HEK293 (cell line): ENCODE measurements around the gene LZIC.

Experiments used
- CTCF ChIA-PET: fragments of 350-600 bp; formaldehyde crosslinking; extraction: SDS; loops from one replicate; lab custom pipeline; 2021; ENCODE audit warnings: antibody characterized with exemption; lab: Yijun Ruan, JAX
- POLR2A ChIA-PET: fragments of 300-600 bp; formaldehyde crosslinking; extraction: SDS; loops from one replicate; lab custom pipeline; 2020; ENCODE audit warnings: antibody characterized with exemption, inconsistent platforms; lab: Yijun Ruan, JAX
- H3K27ac ChIP-seq: fragments of 200-500 bp; sonication (Bioruptor generic); 2 replicates; pipeline ENCODE4 v1.5.1; 2014; ENCODE audit warnings: low read depth, low read length, control low read depth, inconsistent platforms; ENCODE audit errors: extremely low read depth
- H3K36me3 ChIP-seq, 2 experiments: fragments of 200-500 bp in 1 of 2; sonication (Bioruptor generic) in 1 of 2; 1 replicate in 1 of 2; 2 replicates in 1 of 2; pipeline ENCODE4 v1.5.1; 2014 to 2017; ENCODE audit warnings: inconsistent platforms in 2 of 2, low read length in 2 of 2; ENCODE audit not compliant: control insufficient read depth in 2 of 2, insufficient read depth in 1 of 2
- H3K4me1 ChIP-seq: fragments of 200-500 bp; sonication (Bioruptor generic); 2 replicates; pipeline ENCODE4 v1.5.1; 2014; ENCODE audit warnings: mild to moderate bottlenecking, low read length, inconsistent platforms; ENCODE audit not compliant: control insufficient read depth, insufficient read depth
- H3K4me3 ChIP-seq: 2 replicates; pipeline ENCODE4 v1.5.1; 2011; ENCODE audit warnings: low read depth, mild to moderate bottlenecking, control low read depth, low read length, moderate library complexity
- H3K9me3 ChIP-seq: fragments of 200-500 bp; sonication (Bioruptor generic); 2 replicates; pipeline ENCODE4 v1.5.1; 2014; ENCODE audit warnings: low read depth, low read length, inconsistent platforms; ENCODE audit not compliant: control insufficient read depth, insufficient read depth
- BCL11A ChIP-seq: fragments of 450-650 bp; formaldehyde crosslinking; IDR thresholded peaks from 2 replicates; pipeline ENCODE4 v1.5.1; 2016; ENCODE audit warnings: low read depth, missing biosample characterization, missing genetic modification characterization
- KLF1 ChIP-seq: fragments of 450-650 bp; formaldehyde crosslinking; IDR thresholded peaks from 2 replicates; pipeline ENCODE4 v1.5.1; 2016; ENCODE audit warnings: missing biosample characterization, missing genetic modification characterization
- KLF10 ChIP-seq: fragments of 450-650 bp; IDR thresholded peaks from 2 replicates; pipeline ENCODE4 v1.5.1; 2018; ENCODE audit warnings: missing biosample characterization, mild to moderate bottlenecking, missing genetic modification characterization
- KLF8 ChIP-seq: fragments of 450-650 bp; formaldehyde crosslinking; IDR thresholded peaks from 2 replicates; pipeline ENCODE4 v1.5.1; 2016; ENCODE audit warnings: missing biosample characterization, missing genetic modification characterization
- MYNN ChIP-seq: fragments of 450-650 bp; formaldehyde crosslinking; IDR thresholded peaks from 2 replicates; pipeline ENCODE4 v1.5.1; 2016; ENCODE audit warnings: missing biosample characterization, missing genetic modification characterization, borderline replicate concordance
- PRDM1 ChIP-seq: fragments of 450-650 bp; formaldehyde crosslinking; IDR thresholded peaks from 2 replicates; pipeline ENCODE4; 2016; ENCODE audit warnings: missing biosample characterization, missing genetic modification characterization
- SCRT1 ChIP-seq: fragments of 450-650 bp; formaldehyde crosslinking; IDR thresholded peaks from 2 replicates; pipeline ENCODE4 v1.5.1; 2016; ENCODE audit warnings: missing biosample characterization, missing genetic modification characterization, borderline replicate concordance
- SP3 ChIP-seq: fragments of 450-650 bp; formaldehyde crosslinking; IDR thresholded peaks from 2 replicates; pipeline ENCODE4 v1.5.1; 2016; ENCODE audit warnings: missing biosample characterization, missing genetic modification characterization
- TRIM28 ChIP-seq: IDR thresholded peaks from 2 replicates; pipeline ENCODE4 v1.6.1; 2011; ENCODE audit warnings: low read length, control low read depth, borderline replicate concordance
- ZEB2 ChIP-seq: fragments of 450-650 bp; formaldehyde crosslinking; IDR thresholded peaks from 2 replicates; pipeline ENCODE4 v1.5.1; 2016; ENCODE audit warnings: missing biosample characterization, missing genetic modification characterization
- ZNF114 ChIP-seq: fragments of 450-650 bp; formaldehyde crosslinking; IDR thresholded peaks from 2 replicates; pipeline ENCODE4 v1.5.0; 2017; ENCODE audit warnings: missing biosample characterization, missing genetic modification characterization
- ZNF223 ChIP-seq: fragments of 450-650 bp; formaldehyde crosslinking; IDR thresholded peaks from 2 replicates; pipeline ENCODE4 v1.5.1; 2016; ENCODE audit warnings: missing biosample characterization, missing genetic modification characterization
- ZNF394 ChIP-seq: fragments of 450-650 bp; formaldehyde crosslinking; IDR thresholded peaks from 2 replicates; pipeline ENCODE4 v1.5.1; 2016; ENCODE audit warnings: missing biosample characterization, missing genetic modification characterization, mild to moderate bottlenecking, moderate library complexity, borderline replicate concordance
- ZNF426 ChIP-seq: fragments of 450-650 bp; formaldehyde crosslinking; IDR thresholded peaks from 2 replicates; pipeline ENCODE4 v1.5.1; 2017; ENCODE audit warnings: missing biosample characterization, missing genetic modification characterization, mild to moderate bottlenecking, inconsistent platforms, moderate library complexity
- ZNF433 ChIP-seq: fragments of 450-650 bp; formaldehyde crosslinking; IDR thresholded peaks from 2 replicates; pipeline ENCODE4 v1.5.1; 2016; ENCODE audit warnings: missing biosample characterization, missing genetic modification characterization, low read depth
- ZNF521 ChIP-seq: fragments of 450-650 bp; formaldehyde crosslinking; IDR thresholded peaks from 2 replicates; pipeline ENCODE4 v1.5.1; 2017; ENCODE audit warnings: missing biosample characterization, mild to moderate bottlenecking, missing genetic modification characterization
- ZNF610 ChIP-seq: fragments of 450-650 bp; formaldehyde crosslinking; IDR thresholded peaks from 2 replicates; pipeline ENCODE4 v1.5.1; 2016; ENCODE audit warnings: missing biosample characterization, missing genetic modification characterization, borderline replicate concordance
- ZNF624 ChIP-seq: fragments of 450-650 bp; formaldehyde crosslinking; IDR thresholded peaks from 2 replicates; pipeline ENCODE4 v1.5.1; 2017; ENCODE audit warnings: missing biosample characterization, missing genetic modification characterization
- ZNF660 ChIP-seq: fragments of 450-650 bp; IDR thresholded peaks from 2 replicates; pipeline ENCODE4 v1.5.1; 2018; ENCODE audit warnings: missing biosample characterization, mild to moderate bottlenecking, missing genetic modification characterization
- ZNF670 ChIP-seq: fragments of 450-650 bp; formaldehyde crosslinking; IDR thresholded peaks from 2 replicates; pipeline ENCODE4 v1.5.1; 2016; ENCODE audit warnings: missing biosample characterization, missing genetic modification characterization, low read depth
- ZNF747 ChIP-seq: fragments of 450-650 bp; formaldehyde crosslinking; IDR thresholded peaks from 2 replicates; pipeline ENCODE4 v1.5.1; 2016; ENCODE audit warnings: missing biosample characterization, missing genetic modification characterization
- TF ChIP-seq, protein P1 (sequence below): fragments of 450-650 bp; formaldehyde crosslinking; IDR thresholded peaks from 2 replicates; pipeline ENCODE4 v1.5.1; 2016; ENCODE audit warnings: missing biosample characterization, missing genetic modification characterization
- TF ChIP-seq, protein P2 (sequence below): fragments of 450-650 bp; formaldehyde crosslinking; IDR thresholded peaks from 2 replicates; pipeline ENCODE4 v1.5.1; 2016; ENCODE audit warnings: missing biosample characterization, missing genetic modification characterization
- TF ChIP-seq, protein P3 (sequence below): fragments of 450-650 bp; IDR thresholded peaks from 2 replicates; pipeline ENCODE4 v1.5.1; 2018; ENCODE audit warnings: missing biosample characterization, missing genetic modification characterization
- TF ChIP-seq, protein P4 (sequence below): fragments of 450-650 bp; formaldehyde crosslinking; IDR thresholded peaks from 2 replicates; pipeline ENCODE4 v1.5.1; 2017; ENCODE audit warnings: missing biosample characterization, missing genetic modification characterization
- TF ChIP-seq, protein P5 (sequence below): fragments of 450-650 bp; formaldehyde crosslinking; IDR thresholded peaks from 2 replicates; pipeline ENCODE4 v1.5.1; 2016; ENCODE audit warnings: missing biosample characterization, missing genetic modification characterization
- TF ChIP-seq, protein P6 (sequence below): fragments of 450-650 bp; formaldehyde crosslinking; IDR thresholded peaks from 2 replicates; pipeline ENCODE4 v1.5.1; 2016; ENCODE audit warnings: missing biosample characterization, missing genetic modification characterization

LZIC gene

DNA sequence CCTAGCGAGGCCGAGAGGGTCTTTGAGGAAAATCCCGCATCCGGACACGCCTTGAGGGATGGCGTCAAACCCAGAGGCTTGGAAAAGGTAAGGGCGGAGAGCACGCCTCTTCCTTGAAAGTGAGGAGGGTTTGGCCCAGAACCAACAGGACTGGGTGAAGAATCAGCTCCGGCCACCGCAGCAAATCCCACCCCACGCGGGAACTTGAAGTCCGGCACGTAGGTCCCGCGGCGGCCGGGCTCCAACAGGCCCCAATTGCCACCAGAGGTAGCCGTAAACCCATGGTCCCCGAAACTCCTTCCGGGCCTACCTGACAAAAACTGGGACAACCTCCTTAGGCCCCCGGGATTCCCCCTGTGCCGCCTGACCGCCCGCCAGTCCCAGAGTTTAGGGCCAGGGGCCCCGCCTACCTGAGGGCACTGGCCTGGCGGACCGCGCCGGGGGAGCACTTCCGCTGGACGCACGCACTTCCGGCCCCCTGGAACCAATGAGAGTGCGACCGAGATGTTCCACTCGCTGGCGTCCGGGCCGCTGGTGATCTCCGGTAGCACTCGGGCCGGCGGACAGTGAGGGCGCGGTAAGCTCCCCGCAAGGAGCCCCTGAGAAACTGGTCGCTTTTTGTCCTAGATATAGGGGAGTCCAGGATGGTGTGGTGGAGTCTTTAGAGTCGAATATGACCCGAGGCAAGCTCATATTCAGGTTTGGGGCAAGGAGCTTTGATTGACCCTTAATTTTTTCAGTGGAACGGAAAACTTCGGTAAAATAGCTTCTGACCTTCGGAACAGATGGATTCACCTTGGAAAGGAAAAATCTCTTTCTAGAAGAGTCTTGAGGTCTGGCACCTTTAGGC lies at the start of gene LZIC, which contains the start of gene NMNAT1:
LZIC (minus strand) TSS at position 453 of the 850 bp plus-strand sequence. CDS start 6,772 bp downstream, outside the sequence.
NMNAT1 (plus strand) TSS at position 537 of the 850 bp plus-strand sequence. CDS start 28,599 bp downstream, outside the sequence.
- CTCF ChIA-PET = interaction anchor here (0.6 to 3.2 kb wide), 16 partner anchors 12 to 832 kb away, joined by 3 to 24 read pairs (median 3); no protein-coding TSS in a partner anchor
- no peaks in the 10 kb centered on the region for H3K4me1 ChIP-seq
- peaks cover 0 to 29% of the 10 kb centered on the region in 2 experiments; a peak in 2 of 3 replicates for H3K36me3 ChIP-seq
- H3K4me3 ChIP-seq = peak within 1 kb of the TSS; percentile 89
- POLR2A ChIA-PET = interaction anchor here (0.6 to 2.7 kb wide), 19 partner anchors 10 to 345 kb away, joined by 3 to 26 read pairs (median 3); partner anchors contain the start of genes KIF1B and UBE4B
- no peaks in the 10 kb centered on the region for H3K9me3 ChIP-seq
- peak within 1 kb of the TSS; percentile 69 for H3K27ac ChIP-seq
- TF ChIP-seq ZNF433 (tag by site-specific recombination) (no peak), KLF8 (tag by site-specific recombination) (peak; percentile 98), PRDM1 (tag by site-specific recombination) (no peak), ZNF223 (tag by site-specific recombination) (0 out of 2 replicates have a peak, but pooled peaks have one; percentile 31), ZNF660 (peak; percentile 97), TRIM28 (peak; percentile 68; the same call in 1 of the 2 replicates), SCRT1 (0 out of 2 replicates have a peak, but pooled peaks have one; percentile 8), ZNF610 (peak; percentile 53; the same call in 1 of the 2 replicates), ZNF670 (no peak), SP3 (tag by site-specific recombination) (peak; percentile 93), ZNF114 (tag by site-specific recombination) (no peak), ZNF624 (tag by site-specific recombination) (no peak), KLF1 (tag by site-specific recombination) (peak; percentile 82), KLF10 (tag by site-specific recombination) (peak; percentile 84), ZNF394 (peak; percentile 63; the same call in 1 of the 2 replicates), BCL11A (tag by site-specific recombination) (peak; percentile 85; the same call in 1 of the 2 replicates), MYNN (no peak), ZNF426 (no peak), ZNF521 (tag by site-specific recombination) (no peak), ZNF747 (tag by site-specific recombination) (no peak), ZEB2 (tag by site-specific recombination) (peak; percentile 90)
- TF ChIP-seq, protein P1, sequence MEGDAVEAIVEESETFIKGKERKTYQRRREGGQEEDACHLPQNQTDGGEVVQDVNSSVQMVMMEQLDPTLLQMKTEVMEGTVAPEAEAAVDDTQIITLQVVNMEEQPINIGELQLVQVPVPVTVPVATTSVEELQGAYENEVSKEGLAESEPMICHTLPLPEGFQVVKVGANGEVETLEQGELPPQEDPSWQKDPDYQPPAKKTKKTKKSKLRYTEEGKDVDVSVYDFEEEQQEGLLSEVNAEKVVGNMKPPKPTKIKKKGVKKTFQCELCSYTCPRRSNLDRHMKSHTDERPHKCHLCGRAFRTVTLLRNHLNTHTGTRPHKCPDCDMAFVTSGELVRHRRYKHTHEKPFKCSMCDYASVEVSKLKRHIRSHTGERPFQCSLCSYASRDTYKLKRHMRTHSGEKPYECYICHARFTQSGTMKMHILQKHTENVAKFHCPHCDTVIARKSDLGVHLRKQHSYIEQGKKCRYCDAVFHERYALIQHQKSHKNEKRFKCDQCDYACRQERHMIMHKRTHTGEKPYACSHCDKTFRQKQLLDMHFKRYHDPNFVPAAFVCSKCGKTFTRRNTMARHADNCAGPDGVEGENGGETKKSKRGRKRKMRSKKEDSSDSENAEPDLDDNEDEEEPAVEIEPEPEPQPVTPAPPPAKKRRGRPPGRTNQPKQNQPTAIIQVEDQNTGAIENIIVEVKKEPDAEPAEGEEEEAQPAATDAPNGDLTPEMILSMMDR (tag by site-specific recombination) = peak; percentile 13; the same call in 1 of the 2 replicates
- TF ChIP-seq, protein P2, sequence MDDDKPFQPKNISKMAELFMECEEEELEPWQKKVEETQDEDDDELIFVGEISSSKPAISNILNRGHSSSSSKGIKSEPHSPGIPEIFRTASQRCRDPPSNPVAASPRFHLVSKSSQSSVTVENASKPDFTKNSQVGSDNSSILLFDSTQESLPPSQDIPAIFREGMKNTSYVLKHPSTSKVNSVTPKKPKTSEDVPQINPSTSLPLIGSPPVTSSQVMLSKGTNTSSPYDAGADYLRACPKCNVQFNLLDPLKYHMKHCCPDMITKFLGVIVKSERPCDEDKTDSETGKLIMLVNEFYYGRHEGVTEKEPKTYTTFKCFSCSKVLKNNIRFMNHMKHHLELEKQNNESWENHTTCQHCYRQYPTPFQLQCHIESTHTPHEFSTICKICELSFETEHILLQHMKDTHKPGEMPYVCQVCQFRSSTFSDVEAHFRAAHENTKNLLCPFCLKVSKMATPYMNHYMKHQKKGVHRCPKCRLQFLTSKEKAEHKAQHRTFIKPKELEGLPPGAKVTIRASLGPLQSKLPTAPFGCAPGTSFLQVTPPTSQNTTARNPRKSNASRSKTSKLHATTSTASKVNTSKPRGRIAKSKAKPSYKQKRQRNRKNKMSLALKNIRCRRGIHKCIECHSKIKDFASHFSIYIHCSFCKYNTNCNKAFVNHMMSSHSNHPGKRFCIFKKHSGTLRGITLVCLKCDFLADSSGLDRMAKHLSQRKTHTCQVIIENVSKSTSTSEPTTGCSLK (tag by site-specific recombination) = no peak
- TF ChIP-seq, protein P3, sequence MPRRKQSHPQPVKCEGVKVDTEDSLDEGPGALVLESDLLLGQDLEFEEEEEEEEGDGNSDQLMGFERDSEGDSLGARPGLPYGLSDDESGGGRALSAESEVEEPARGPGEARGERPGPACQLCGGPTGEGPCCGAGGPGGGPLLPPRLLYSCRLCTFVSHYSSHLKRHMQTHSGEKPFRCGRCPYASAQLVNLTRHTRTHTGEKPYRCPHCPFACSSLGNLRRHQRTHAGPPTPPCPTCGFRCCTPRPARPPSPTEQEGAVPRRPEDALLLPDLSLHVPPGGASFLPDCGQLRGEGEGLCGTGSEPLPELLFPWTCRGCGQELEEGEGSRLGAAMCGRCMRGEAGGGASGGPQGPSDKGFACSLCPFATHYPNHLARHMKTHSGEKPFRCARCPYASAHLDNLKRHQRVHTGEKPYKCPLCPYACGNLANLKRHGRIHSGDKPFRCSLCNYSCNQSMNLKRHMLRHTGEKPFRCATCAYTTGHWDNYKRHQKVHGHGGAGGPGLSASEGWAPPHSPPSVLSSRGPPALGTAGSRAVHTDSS (tag by site-specific recombination) = no peak
- TF ChIP-seq, protein P4, sequence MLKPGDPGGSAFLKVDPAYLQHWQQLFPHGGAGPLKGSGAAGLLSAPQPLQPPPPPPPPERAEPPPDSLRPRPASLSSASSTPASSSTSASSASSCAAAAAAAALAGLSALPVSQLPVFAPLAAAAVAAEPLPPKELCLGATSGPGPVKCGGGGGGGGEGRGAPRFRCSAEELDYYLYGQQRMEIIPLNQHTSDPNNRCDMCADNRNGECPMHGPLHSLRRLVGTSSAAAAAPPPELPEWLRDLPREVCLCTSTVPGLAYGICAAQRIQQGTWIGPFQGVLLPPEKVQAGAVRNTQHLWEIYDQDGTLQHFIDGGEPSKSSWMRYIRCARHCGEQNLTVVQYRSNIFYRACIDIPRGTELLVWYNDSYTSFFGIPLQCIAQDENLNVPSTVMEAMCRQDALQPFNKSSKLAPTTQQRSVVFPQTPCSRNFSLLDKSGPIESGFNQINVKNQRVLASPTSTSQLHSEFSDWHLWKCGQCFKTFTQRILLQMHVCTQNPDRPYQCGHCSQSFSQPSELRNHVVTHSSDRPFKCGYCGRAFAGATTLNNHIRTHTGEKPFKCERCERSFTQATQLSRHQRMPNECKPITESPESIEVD = no peak
- TF ChIP-seq, protein P5, sequence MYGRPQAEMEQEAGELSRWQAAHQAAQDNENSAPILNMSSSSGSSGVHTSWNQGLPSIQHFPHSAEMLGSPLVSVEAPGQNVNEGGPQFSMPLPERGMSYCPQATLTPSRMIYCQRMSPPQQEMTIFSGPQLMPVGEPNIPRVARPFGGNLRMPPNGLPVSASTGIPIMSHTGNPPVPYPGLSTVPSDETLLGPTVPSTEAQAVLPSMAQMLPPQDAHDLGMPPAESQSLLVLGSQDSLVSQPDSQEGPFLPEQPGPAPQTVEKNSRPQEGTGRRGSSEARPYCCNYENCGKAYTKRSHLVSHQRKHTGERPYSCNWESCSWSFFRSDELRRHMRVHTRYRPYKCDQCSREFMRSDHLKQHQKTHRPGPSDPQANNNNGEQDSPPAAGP = peak; percentile 98
- TF ChIP-seq, protein P6, sequence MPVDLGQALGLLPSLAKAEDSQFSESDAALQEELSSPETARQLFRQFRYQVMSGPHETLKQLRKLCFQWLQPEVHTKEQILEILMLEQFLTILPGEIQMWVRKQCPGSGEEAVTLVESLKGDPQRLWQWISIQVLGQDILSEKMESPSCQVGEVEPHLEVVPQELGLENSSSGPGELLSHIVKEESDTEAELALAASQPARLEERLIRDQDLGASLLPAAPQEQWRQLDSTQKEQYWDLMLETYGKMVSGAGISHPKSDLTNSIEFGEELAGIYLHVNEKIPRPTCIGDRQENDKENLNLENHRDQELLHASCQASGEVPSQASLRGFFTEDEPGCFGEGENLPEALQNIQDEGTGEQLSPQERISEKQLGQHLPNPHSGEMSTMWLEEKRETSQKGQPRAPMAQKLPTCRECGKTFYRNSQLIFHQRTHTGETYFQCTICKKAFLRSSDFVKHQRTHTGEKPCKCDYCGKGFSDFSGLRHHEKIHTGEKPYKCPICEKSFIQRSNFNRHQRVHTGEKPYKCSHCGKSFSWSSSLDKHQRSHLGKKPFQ (tag by site-specific recombination) = 0 out of 2 replicates have a peak, but pooled peaks have one; percentile 17
